ENCODE measurements around the gene ERF.

GRCh38 chr19:42274065-42274682 lies 19.2 kb upstream of the ERF start:
- TF ChIP-seq POLR2A (IDR thresholded peaks at IDR 0.05; ENCODE audit: low read length), result no peak
- no peak for TF ChIP-seq GATA1 (IDR thresholded peaks at IDR 0.05; ENCODE audit: low read depth, low read length)

All from erythroblast (primary cell).